HG03159 (cell line): ENCODE results near the gene SDC1.

Source experiments
- ATAC-seq: cut with Tn5 transposase; IDR thresholded peaks from one replicate; pipeline ENCODE4 v1.9.1; 2021; ENCODE audit warnings: mild to moderate bottlenecking, moderate library complexity; ENCODE audit not compliant: unreplicated experiment

Gene SDC1

GRCh38 chr2:20186078-20186854, 38.7 kb downstream of the SDC1 start:
- no peak for ATAC-seq

- no peak for ATAC-seq
Measured at GRCh38 chr2:20185176-20186022, 39.5 kb downstream of the SDC1 start.

DNA sequence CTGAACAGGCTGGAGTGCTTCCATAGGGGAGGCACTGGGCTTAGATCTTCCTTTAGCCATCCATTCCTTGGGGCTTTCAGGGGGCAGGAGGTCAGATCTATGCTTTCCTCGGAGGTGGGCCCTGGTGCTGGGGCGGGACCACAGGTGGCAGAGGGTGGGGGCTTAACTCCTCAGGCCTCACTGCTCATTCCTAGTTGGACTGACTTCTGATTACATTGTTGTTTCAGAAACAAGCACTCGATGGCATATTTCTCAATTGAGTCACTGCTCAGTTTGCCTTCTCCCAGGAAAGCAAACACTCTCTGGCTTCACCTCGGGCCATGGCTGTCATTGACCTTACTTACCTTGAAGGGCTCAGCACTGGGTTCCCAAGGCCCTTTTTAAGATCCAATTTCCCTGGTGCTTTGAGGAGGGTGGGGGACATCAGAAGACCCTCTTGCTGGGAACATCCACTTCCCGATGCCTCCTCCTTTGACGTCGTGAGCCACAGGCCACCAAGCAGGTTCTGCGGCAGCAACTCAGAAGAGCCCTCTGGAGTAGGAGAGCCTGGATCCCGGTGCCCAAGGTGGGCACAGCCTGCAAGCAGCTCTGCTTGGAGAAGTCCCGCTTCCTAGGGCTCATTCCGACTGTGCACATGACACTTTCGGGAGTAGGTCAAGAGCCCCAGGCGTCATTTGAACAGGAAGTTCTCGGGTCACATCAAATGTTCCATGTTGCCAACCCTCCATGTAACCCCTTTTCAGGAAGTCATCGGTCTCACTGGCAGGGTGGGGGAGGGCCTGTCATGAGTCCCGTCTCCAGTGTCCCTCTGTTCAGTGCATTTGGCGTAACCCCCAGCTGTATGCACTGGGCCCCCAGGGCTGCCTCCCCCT, 40.6 kb downstream of the SDC1 start:
- no peak for ATAC-seq

GRCh38 chr2:20183373-20183772, 41.6 kb downstream of the SDC1 start:
- no peak for ATAC-seq

GRCh38 chr2:20182241-20182931, 42.5 kb downstream of the SDC1 start:
- no peak for ATAC-seq

GRCh38 chr2:20181761-20182160, 43.2 kb downstream of the SDC1 start:
- no peak for ATAC-seq

DNA sequence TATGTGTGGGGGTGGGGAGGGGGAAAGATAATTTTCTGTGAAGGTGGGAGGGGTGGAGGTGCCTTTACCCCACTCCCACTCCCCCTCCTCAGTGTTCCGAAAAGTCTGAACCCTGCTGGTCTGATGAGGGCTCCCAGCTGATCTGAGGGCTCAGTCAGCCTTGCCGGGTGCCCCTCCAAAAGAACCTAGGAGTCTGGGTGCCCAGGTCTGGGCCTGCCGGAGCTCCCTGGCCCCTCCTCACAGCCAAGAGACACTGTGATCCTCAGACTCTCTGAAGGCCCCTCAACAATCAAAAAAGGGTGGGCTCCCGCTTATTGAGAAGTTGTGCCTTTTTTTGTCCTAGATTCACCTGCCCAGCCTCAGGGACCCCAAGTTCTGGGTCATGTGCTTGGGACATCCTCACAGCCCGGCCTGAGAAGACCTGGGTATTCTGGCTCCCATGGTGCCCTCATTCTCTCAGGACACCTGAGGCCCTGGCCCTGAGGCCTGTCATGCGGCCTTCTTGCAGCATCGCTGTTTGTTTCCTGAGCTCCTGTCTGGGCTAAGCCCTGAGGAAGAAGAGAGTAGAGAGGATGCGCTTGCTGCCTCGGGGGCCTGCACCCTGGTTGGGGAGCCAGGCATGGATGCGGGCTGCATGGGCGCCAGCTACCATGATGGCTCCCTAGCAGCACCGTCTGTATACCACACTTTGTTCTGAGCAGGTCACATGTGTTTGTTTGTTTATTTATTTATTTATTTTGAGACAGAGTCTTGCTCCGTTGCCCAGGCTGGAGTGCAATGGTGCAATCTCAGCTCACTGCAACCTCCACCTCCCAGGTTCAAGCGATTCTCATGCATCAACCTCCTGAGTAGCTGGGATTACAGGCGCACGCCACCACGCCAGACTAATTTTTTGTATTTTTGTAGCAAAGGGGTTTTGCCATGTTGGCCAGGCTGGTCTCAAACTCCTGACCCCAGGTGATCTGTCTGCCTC, 44.0 kb downstream of the SDC1 start:
- no peak for ATAC-seq

- no peak for ATAC-seq
Measured at GRCh38 chr2:20179755-20180594, 45.0 kb downstream of the SDC1 start.

DNA sequence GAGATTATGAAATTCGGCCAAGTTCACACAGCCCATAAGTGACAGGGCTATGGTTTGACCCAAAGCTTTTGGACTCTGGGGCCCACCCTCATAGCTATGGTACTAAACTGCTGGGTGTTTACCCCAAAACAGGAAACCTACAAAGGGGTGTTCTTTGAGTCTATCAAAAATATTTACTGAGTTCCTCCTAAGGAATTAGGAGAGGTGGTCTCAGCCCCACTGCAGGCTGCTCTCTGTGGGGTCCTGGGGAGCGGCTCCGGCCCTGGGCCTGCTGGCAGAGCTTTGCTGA, 45.5 kb downstream of the SDC1 start:
- no peak for ATAC-seq

DNA sequence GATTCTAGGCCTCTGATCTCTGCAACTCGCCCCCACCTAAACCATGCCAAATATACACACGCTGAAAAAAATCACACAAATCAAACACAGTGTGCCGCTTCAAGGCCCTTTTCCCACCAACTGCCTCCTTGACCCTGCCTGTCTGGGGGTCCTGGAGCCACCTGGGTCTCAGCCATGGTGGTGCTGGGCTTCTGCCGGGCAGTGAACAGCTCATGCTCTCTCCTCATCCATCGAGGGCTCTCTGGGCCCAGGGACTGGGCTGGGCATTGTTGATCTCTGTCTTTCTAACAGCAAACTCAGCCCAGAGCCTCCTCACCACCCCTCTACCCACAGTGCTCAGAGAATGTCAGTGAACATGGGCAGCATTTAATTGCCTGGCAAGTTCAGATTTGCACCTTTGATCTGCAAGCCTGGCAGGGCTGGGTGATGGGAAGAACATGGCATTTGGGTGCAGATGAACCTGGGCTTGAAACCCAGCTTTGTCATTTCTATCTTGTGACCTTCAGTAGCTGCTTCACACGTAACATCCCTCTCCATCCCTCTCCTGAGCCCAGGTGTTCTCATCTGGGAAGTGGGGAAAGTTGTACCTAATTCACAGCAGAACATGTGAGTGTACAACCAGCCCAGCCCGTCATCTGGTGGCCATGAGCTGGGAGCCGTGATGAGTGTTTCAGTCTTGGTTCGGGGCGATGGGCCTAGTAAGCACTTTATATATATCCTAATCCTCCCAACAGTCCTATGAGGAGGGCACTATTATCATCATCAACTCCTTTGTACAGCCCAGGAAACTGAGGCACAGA, 46.1 kb downstream of the SDC1 start:
- ATAC-seq = no peak

GRCh38 chr2:20178249-20178607, 46.7 kb downstream of the SDC1 start:
- no peak for ATAC-seq

DNA sequence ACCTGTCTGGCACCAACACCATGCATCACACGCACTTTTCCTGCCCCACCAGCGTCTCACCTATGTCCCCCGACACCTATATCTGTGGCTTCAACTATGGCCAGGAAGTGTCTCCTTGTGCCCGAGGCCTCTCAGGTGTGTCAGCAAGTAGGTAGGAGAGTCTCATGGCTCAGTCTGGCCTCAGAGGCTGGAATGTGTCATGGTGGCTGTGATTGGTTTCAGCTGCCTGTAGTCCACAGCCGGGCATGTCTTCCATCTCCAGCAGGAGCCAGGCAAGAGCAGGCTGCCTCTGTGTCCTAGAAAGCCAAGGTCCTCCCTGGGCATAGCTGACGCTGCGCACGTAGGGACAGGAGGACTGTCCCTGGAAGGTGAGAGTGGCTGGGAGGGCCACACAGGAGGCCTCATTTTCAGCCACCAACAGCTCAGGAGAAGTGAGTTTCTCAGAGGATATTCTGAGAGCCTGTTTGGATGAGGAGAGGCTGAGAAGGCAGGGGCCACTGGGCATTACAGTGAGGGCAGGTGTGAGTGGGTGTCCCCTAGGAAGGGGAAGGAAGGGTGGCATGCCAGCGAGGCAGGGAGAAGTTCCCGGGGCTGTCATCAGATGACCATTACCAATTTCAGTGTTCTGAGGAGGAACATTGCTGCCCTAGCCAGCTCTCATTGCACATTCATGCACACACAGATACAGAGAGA, 47.2 kb downstream of the SDC1 start:
- ATAC-seq = no peak

GRCh38 chr2:20176760-20177159, 48.2 kb downstream of the SDC1 start:
- no peak for ATAC-seq

DNA sequence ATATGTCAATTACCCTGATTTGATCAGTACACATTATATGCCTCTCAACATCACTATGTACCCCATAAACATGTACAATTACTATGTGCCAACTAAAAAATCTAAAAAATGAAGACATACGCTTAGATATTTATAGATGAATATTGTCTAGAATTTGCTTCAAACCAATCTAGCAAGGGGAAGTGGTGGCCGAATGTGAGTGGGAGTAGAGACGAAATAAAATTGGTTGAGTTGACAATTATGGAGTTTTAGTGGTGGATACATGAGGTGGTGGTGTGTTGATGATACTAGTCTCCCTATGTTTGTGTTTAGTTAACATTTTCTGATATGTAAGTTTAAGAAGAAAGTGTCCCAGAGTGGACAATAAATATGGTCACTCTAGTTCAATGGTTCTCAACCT, 49.0 kb downstream of the SDC1 start:
- ATAC-seq = no peak

DNA sequence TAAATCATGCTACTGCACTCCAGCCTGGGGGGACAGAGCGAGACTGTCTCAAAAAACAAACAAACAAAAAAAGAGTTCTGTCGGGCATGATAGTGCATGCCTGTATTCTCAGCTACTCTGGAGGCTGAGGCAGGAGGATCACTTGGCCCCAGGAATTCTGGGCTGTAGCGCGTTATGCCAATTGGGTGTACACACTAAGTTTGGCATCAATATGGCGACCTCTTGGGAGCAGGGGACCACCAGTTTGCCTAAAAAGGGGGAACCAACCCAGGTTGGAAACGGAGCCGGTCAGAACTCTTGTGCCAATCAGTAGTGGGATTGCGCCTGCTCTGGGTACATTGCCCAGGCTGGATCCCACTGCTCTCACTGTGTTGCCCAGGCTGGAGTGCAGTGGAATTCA, 49.7 kb downstream of the SDC1 start:
- no peak for ATAC-seq

GRCh38 chr2:20174410-20174809, 50.5 kb downstream of the SDC1 start:
- ATAC-seq = no peak
